ENCODE results near the gene FSHR.

GRCh38 chr2:48946449-48947048 lies 207.8 kb downstream of the FSHR start:
- TF ChIP-seq CTCF (IDR thresholded peaks at IDR 0.05) (peak; percentile 97), EZH2phosphoT487 (IDR thresholded peaks at IDR 0.05) (no peak)
